GM08714 (cell line): ENCODE results near the gene PPP1R15A.

ENCODE experiments used
- H3K4me3 ChIP-seq: fragments of 200-500 bp; sonication (Bioruptor generic); 2 replicates; pipeline ENCODE4 v1.5.1; 2014; ENCODE audit warnings: mild to moderate bottlenecking, low read length, inconsistent platforms
- ZNF274 ChIP-seq: IDR thresholded peaks from 2 replicates; pipeline ENCODE4 v1.6.1; 2012; ENCODE audit warnings: mild to moderate bottlenecking, low read depth, low read length

The PPP1R15A gene

DNA sequence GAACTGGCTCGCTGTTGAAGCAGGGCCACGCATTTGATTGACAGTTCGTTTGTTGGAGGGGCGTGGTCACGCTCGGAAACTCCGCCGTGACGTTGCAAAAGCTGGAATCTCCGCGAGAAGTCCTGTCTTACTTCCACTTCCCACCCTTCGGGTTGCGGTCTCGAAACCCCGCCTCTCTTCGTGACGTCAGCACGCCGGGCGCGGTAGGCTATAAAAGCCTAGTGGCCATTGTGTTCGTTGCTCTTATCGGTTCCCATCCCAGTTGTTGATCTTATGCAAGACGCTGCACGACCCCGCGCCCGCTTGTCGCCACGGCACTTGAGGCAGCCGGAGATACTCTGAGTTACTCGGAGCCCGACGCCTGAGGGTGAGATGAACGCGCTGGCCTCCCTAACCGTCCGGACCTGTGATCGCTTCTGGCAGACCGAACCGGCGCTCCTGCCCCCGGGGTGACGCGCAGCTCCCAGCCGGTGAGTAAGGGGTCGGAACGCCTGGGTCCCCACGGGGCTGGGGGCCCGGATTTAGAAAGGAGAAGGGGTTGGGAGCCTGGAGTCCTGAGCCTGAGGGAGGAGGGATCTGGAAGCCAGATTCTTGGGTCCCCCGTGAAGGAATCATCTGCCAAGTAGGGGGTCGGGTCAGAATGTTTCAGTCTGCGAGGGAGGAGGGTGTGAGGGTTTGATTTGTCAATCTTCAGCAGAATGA is at the start of gene PPP1R15A:
Gene PPP1R15A (plus strand): TSS at position 240 of the 702 bp plus-strand sequence. CDS start 813 bp downstream, outside the sequence.
- peak within 1 kb of the TSS; percentile 85 for H3K4me3 ChIP-seq
- no peak for TF ChIP-seq ZNF274

DNA sequence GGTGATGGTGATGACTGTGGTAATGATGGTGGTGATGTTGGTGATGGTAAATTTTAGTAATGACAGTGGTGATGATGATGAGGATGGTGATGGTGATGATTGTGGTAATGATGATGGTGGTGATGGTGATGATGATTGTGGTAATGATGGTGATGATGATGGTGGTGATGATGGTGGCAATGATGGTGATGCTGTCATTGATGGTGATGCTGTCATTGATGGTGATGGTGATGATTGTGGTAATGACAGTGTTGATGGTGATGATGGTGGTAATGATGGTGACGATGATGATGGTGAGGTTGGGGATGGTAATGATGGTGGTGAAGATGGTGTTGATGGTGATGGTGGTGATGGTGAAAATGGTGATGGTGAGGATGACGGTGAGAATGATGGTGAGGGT is 49.7 kb upstream of the PPP1R15A start:
- no peak for TF ChIP-seq ZNF274
- H3K4me3 ChIP-seq, result no peak overlapping the region

- no peak overlapping the region for H3K4me3 ChIP-seq
- TF ChIP-seq ZNF274, result no peak
Observed at GRCh38 chr19:48826606-48827020, 45.6 kb upstream of the PPP1R15A start.

- TF ChIP-seq ZNF274, result no peak
- H3K4me3 ChIP-seq, result no peak overlapping the region
Observed at GRCh38 chr19:48830088-48830487, 42.1 kb upstream of the PPP1R15A start.

- H3K4me3 ChIP-seq, result no peak overlapping the region
- no peak for TF ChIP-seq ZNF274
Observed at GRCh38 chr19:48830965-48831364, 41.3 kb upstream of the PPP1R15A start.

DNA sequence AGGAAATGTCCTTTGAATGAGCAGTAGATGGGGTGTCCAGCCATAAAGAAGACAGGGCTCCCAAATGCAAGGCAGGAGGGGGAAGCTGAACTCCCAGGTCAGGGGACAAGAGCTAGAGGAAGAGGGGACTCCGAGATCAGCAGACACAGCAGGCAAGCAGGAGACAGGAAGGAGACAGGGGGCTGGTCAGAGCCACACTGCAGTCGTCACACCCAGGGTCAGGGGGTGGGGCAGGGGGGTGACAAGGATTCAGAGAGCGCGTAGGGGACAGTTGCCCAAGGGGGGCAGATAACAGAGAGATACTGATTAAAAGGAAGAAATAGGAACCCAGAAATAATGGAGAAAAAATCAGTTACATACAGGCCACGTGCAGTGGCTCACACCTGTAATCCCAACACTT is 39.2 kb upstream of the PPP1R15A start:
- no peak overlapping the region for H3K4me3 ChIP-seq
- TF ChIP-seq ZNF274, result no peak

- TF ChIP-seq ZNF274, result no peak
- H3K4me3 ChIP-seq, result no peak overlapping the region
Observed at GRCh38 chr19:48833977-48834376, 38.2 kb upstream of the PPP1R15A start.

DNA sequence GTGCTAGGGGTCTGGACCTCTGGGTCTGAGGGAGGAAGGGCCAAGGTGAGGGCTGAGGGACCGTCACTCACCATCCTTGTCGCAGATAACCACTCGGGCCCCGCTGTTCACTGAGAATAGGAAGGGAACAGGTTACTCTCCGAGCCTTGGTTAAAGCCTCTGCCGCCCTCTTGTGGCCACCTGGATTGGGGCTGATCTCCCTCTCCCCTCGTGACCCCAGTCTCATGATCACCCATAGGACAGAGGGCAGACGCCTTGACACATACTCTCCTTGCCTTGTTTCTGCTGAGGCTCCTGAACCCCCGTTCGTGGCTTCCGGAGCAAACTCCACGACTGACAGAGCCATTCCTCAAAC is 36.5 kb upstream of the PPP1R15A start:
- TF ChIP-seq ZNF274, result no peak
- H3K4me3 ChIP-seq, result no peak overlapping the region; the same call in 1 of the 2 replicates

DNA sequence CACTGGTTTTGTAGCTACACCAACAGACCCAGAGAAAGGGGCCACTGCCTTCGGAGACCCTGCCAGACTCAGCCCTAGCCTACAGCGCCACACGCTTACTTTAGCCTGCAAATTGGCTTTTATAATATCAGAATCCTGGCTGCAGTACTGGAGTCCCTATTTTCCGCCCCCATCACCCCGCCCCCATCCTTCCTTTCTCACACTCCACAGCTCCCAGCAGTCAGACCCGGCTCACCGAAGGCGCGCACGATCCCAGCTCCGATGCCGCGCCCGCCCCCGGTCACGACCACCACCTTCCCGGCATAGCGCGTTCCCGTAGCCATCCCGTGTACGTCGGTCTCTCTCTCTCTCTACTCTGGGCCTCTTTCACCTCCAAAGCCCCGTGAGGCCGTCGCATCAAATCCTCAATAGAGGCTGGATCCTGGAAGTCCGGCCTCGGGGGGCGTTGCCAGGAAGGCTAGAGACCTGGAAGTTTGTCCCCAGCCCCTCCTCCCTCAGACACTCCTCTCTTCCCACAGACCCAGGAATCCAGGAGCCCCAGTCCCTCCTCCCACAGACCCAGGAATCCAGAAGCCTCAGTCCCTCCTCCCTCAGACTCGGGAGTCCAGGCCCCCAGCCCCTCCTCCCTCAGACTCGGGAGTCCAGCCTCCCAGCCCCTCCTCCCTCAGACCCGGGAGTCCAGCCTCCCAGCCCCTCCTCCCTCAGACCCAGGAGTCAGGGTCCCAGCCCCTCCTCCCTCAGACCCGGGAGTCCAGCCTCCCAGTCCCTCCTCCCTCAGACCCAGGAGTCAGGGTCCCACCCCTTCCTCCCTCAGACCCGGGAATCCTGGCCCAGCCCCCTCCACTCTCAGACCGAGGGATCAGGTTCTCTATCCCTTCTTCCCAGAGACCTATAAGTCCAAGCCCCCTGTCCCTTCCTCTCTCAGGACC is 35.9 kb upstream of the PPP1R15A start, which contains the start of gene HSD17B14:
Gene HSD17B14 (minus strand): TSS at position 403 of the 929 bp plus-strand sequence. CDS start 80 bp downstream, at position 323.
- H3K4me3 ChIP-seq, result peak within 1 kb of the TSS; percentile 1; the same call in 1 of the 2 replicates
- no peak for TF ChIP-seq ZNF274

GRCh38 chr19:48837051-48837524 is 35.1 kb upstream of the PPP1R15A start:
- peak overlapping the region; percentile 1; the same call in 1 of the 2 replicates for H3K4me3 ChIP-seq
- no peak for TF ChIP-seq ZNF274

- no peak for TF ChIP-seq ZNF274
- H3K4me3 ChIP-seq, result no peak overlapping the region
Observed at GRCh38 chr19:48837687-48838086, 34.5 kb upstream of the PPP1R15A start.

GRCh38 chr19:48841047-48841446 is 31.2 kb upstream of the PPP1R15A start:
- no peak for TF ChIP-seq ZNF274

DNA sequence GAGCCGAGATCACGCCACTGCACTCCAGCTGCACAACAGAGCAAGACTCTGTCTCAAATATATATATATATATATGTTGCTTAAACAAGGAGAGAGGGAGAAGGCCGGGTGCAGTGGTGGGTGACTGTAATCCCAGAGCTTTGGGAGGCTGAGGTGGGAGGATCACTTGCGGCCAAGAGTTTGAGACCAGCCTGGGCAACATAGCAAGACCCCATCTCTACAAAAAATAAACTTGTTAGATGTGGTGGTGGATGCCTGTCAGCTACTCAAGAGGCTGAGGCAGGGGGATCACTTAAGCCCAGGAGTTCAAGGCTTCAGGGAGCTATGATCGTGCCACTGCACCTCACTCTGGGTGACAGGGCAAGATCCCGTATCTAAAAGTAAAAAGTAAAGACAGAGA is 30.6 kb upstream of the PPP1R15A start:
- TF ChIP-seq ZNF274, result no peak
- no peak overlapping the region for H3K4me3 ChIP-seq

More at GRCh38 chr19:48841047-48841446, 31.2 kb upstream of the PPP1R15A start:
- no peak overlapping the region for H3K4me3 ChIP-seq

DNA sequence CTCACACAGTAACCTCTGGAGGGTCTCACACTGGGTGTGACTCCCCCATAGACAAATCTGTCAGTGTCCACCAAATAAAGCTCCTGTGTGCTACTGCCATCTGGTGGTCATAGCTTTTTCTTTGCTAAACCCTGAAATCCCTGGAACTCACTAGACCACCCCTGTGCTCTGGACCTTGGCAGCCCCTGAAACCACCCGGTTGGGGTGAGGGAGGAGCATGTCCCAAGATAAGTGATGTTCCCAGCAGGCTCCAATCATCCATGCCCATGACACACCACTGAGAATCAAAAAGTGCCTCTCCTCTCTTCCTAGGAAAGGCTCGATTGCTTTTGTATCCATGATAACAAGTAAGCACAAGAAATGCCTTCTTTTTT is 29.4 kb upstream of the PPP1R15A start:
- no peak for TF ChIP-seq ZNF274

More for the DNA sequence above, 29.4 kb upstream of the PPP1R15A start:
- H3K4me3 ChIP-seq, result no peak overlapping the region
